Measurements from ENCODE around the gene ATF6B. TPM values are rescaled to one million over a fixed set of nuclear protein-coding genes. Genes with fewer than 3 reads are reported as not detected.

ATF6B gene
- total and polyA plus RNA-seq, 8 donors: 20.9 to 718 (median 54.2) TPM

DNA sequence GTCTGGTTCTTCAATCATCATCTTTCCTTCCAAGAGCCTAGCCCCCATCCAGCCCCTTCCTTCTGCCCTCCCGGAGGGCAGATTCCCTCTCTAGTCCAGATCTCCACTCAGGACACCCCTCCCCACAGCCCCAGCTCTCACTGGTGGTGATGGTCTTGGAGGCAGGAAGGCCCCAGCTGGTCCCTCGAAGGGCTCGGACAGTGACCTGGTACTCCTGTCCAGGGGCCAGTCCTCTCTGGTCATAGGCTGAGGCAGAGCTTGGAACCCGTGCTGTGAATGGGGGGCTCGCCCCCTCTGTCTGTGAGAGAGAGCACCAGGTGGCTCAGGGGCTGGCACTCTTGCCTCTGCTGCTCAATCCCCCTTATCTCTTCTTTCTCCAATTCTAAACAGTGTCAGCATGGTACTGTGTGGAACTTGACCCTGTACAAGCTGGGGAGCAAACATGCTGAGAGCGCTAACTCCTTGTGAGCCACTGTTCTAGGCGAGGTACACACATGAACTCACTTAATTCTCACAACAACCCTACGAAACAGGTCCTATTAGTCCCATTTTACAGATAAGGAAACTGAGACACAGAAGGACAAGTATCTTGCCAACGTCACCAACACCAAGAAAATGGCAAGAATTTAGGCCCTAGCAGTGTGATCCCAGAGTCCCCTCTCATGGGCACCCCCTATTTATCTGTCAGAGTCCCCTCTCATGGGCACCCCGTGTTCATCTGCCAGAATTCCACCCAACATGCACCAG lies 38.8 kb downstream of the ATF6B start:
- 47 to 72% (median 61%) methylated on average over 8 to 10 of the region's 10 CpGs for WGBS, 5 donors
- Histone ChIP-seq H3K27me3 (peaks cover 0 to 36% (median 0%) of the 10 kb centered on the region in 3 donors), H3K4me3 (no peak overlapping the region), H3K4me1 (peaks cover 26 to 55% (median 44%) of the 10 kb centered on the region in 4 donors), H3K36me3 (peaks cover 0 to 7% (median 2%) of the 10 kb centered on the region in 4 donors), H3K9me3 (no peaks in the 10 kb centered on the region), H3K27ac (peak overlapping the region; percentile 8 to 86 (median 82))
- peak in 1 of 2 donors; percentile 48 for DNase-seq
- intact Hi-C loops (cut with DNase I; ENCODE audit: low total_unique reads): no loop called here
- TF ChIP-seq EP300 (IDR thresholded peaks at IDR 0.05): no peak
- no peak for TF ChIP-seq POLR2A (IDR thresholded peaks at IDR 0.05)
- TF ChIP-seq, protein P1, sequence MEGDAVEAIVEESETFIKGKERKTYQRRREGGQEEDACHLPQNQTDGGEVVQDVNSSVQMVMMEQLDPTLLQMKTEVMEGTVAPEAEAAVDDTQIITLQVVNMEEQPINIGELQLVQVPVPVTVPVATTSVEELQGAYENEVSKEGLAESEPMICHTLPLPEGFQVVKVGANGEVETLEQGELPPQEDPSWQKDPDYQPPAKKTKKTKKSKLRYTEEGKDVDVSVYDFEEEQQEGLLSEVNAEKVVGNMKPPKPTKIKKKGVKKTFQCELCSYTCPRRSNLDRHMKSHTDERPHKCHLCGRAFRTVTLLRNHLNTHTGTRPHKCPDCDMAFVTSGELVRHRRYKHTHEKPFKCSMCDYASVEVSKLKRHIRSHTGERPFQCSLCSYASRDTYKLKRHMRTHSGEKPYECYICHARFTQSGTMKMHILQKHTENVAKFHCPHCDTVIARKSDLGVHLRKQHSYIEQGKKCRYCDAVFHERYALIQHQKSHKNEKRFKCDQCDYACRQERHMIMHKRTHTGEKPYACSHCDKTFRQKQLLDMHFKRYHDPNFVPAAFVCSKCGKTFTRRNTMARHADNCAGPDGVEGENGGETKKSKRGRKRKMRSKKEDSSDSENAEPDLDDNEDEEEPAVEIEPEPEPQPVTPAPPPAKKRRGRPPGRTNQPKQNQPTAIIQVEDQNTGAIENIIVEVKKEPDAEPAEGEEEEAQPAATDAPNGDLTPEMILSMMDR (IDR thresholded peaks at IDR 0.05): no peak
- no peak for TF ChIP-seq POLR2AphosphoS5 (IDR thresholded peaks at IDR 0.05)

DNA sequence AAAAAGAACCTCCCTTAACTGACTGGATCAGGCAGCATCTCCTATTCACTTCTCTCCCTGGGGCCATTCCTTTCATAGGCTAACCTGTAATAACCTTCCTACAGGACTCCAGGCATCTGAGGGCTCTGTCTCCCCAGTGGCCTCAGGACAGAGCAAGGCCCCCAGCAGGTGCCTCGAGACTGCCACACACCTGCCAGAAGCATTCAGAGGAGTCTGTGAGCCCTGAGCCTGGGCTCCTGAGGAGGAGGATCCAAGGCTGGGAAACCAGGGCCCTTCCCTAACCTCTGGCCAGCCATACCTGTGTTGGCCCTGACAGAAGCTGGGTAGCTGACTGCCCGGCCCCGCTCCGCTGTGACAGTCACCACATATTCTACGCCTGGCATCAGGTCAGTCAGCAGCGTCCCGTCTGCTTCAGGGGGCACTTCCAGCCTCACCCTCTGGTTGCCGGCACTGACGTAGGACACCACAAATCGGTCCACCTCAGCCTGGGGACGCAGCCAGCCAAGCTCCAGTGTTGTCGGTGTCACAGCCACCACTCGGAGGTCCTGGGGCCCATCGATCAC lies 39.5 kb downstream of the ATF6B start:
- intact Hi-C loops (cut with DNase I; ENCODE audit: low total_unique reads): no loop called here
- WGBS, 5 donors: 72 to 87% (median 79%) methylated on average over 13 to 14 of the region's 14 CpGs
- Histone ChIP-seq H3K4me3 (no peak overlapping the region), H3K27ac (peak overlapping the region; percentile 63 to 86 (median 82)), H3K4me1 (peaks cover 26 to 52% (median 43%) of the 10 kb centered on the region in 4 donors), H3K27me3 (peaks cover 0 to 36% (median 0%) of the 10 kb centered on the region in 3 donors), H3K36me3 (peaks cover 0 to 14% (median 4%) of the 10 kb centered on the region in 4 donors), H3K9me3 (no peaks in the 10 kb centered on the region)
- no peak for DNase-seq
- TF ChIP-seq POLR2A (IDR thresholded peaks at IDR 0.05) (no peak), POLR2AphosphoS5 (IDR thresholded peaks at IDR 0.05) (no peak), EP300 (IDR thresholded peaks at IDR 0.05) (no peak)
- TF ChIP-seq, protein P1 (IDR thresholded peaks at IDR 0.05): no peak

DNA sequence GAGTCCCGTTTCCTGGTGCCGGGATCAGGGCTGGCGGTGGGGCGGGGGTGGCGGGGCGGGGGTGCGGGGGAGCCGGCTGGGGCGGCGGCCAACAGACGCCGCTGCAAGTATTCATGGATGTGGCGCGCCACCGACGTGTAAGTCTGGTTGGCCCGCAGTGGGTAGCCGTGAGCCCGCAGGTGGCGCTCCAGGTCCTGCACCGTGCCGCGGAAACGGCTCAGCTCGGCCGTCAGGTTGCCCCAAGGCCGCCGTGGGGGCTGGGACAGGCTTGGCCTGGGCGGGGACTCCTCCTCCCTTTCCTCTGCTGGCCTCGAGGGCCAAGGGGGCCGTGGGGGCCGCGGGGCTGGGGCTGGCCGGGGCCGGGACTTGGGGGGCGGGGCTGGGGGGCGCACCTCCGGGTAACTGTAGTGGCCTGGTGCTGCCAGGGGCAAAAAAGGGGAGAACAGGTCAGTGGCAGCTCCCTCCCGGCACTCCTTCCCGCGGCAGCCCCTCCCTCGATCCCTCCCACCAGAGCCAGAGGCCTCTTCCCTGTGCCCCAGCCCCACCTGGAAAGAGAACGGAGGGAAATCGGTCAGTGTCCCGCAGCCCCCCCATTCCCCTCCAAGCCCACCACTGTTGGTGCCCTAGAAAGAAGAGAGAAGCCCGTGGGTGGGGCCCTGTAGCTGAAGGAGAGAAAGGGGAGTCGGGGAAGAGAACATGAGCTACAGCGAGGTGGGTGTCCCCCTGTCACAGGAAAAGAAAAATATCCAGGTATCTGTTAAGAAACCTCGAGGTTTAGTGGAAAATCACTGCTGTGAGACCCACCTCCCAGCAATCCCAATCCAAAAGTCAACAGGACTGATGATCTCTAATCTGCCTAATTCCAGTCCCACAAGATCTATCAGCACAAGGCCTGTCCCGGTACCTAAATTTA lies 40.2 kb downstream of the ATF6B start:
- Histone ChIP-seq H3K9me3 (no peaks in the 10 kb centered on the region), H3K4me1 (peaks cover 26 to 45% (median 38%) of the 10 kb centered on the region in 4 donors), H3K27ac (peak overlapping the region; percentile 63 to 86 (median 82)), H3K4me3 (peak overlapping the region; percentile 26 to 38 (median 34)), H3K27me3 (peaks cover 0 to 36% (median 0%) of the 10 kb centered on the region in 3 donors), H3K36me3 (peaks cover 0 to 20% (median 4%) of the 10 kb centered on the region in 4 donors)
- DNase-seq: peak; percentile 93 to 96
- intact Hi-C loops (cut with DNase I; ENCODE audit: low total_unique reads): no loop called here
- WGBS, 5 donors: 11 to 36% (median 15%) methylated on average over 13 to 50 of the region's 50 CpGs
- no peak for TF ChIP-seq POLR2A (IDR thresholded peaks at IDR 0.05)
- peak in 2 of 3 donors; percentile 31 to 70 for TF ChIP-seq POLR2AphosphoS5 (IDR thresholded peaks at IDR 0.05)
- no peak for TF ChIP-seq EP300 (IDR thresholded peaks at IDR 0.05)
- TF ChIP-seq, protein P1 (IDR thresholded peaks at IDR 0.05): peak in 4 of 7 experiments; percentile 47 to 62 (median 52)

All from stomach (tissue), 9 donors.